Neural progenitor cell (in vitro differentiated cells): ENCODE measurements around the gene TMBIM6. TPM values are rescaled to one million over a fixed set of nuclear protein-coding genes. Genes with fewer than 3 reads are reported as not detected.

Experiments
- DNase-seq: peaks from one replicate; pipeline ENCODE4 v3.0.0-alpha.2; 2016; ENCODE audit warnings: low spot score
- H2AFZ ChIP-seq: fragments of 200-600 bp; sonication (generic); replicated peaks from 2 replicates; pipeline ENCODE4 v1.6.1; 2016; ENCODE audit warnings: antibody characterized with exemption
- H3F3A ChIP-seq: fragments of 200-600 bp; sonication (generic); 2 replicates; pipeline ENCODE4 v1.6.1; 2016; ENCODE audit warnings: antibody characterized with exemption, low read depth
- H3K27ac ChIP-seq: fragments of 200-600 bp; sonication (generic); 2 replicates; pipeline ENCODE4 v1.5.1; 2016; ENCODE audit warnings: mild to moderate bottlenecking
- H3K27me3 ChIP-seq: fragments of 200-600 bp; sonication (generic); 2 replicates; pipeline ENCODE4 v1.6.1; 2016; ENCODE audit warnings: mild to moderate bottlenecking, moderate library complexity
- H3K36me3 ChIP-seq: fragments of 200-600 bp; sonication (generic); 2 replicates; pipeline ENCODE4 v1.5.1; 2016
- H3K4me1 ChIP-seq: fragments of 200-600 bp; sonication (generic); 2 replicates; pipeline ENCODE4 v1.6.1; 2016; ENCODE audit warnings: mixed run types
- H3K4me2 ChIP-seq: fragments of 200-600 bp; sonication (generic); 2 replicates; pipeline ENCODE4 v1.6.1; 2016
- H3K4me3 ChIP-seq: fragments of 200-600 bp; sonication (generic); 2 replicates; pipeline ENCODE4 v1.5.1; 2016
- H3K79me2 ChIP-seq: fragments of 200-600 bp; sonication (generic); 2 replicates; pipeline ENCODE4 v1.6.1; 2016; ENCODE audit warnings: low read depth
- H3K9ac ChIP-seq: fragments of 200-600 bp; sonication (generic); 2 replicates; pipeline ENCODE4 v1.6.1; 2016
- H3K9me3 ChIP-seq: fragments of 200-600 bp; sonication (generic); 2 replicates; pipeline ENCODE4 v1.5.1; 2016; ENCODE audit warnings: low read depth
- H4K20me1 ChIP-seq: fragments of 200-600 bp; sonication (generic); 2 replicates; pipeline ENCODE4 v1.6.1; 2016; ENCODE audit warnings: low read depth
- H3K27ac Mint-ChIP-seq: 3 replicates; pipeline ENCODE4 v1.8.0; 2021; ENCODE audit warnings: mixed read lengths
- H3K27me3 Mint-ChIP-seq: 2 replicates; pipeline ENCODE4 v1.8.0; 2022; ENCODE audit warnings: low read depth, mild to moderate bottlenecking, inconsistent platforms, moderate library complexity, mixed read lengths; ENCODE audit not compliant: insufficient read depth
- H3K36me3 Mint-ChIP-seq: 3 replicates; pipeline ENCODE4 v1.8.0; 2021; ENCODE audit warnings: mixed read lengths
- H3K4me1 Mint-ChIP-seq: 3 replicates; pipeline ENCODE4 v1.8.0; 2021; ENCODE audit warnings: mixed read lengths
- H3K4me3 Mint-ChIP-seq: 3 replicates; pipeline ENCODE4 v1.8.0; 2021; ENCODE audit warnings: mild to moderate bottlenecking, moderate library complexity, mixed read lengths
- H3K9me3 Mint-ChIP-seq: 3 replicates; pipeline ENCODE4 v1.8.0; 2020; ENCODE audit warnings: mixed read lengths
- CTCF ChIP-seq: fragments of 200-600 bp; sonication (generic); IDR thresholded peaks from 2 replicates; pipeline ENCODE4 v1.5.1; 2017; ENCODE audit warnings: antibody characterized with exemption, mild to moderate bottlenecking
- EZH2 ChIP-seq: fragments of 200-600 bp; sonication (generic); IDR thresholded peaks from 2 replicates; pipeline ENCODE4 v1.6.1; 2017; ENCODE audit warnings: antibody characterized with exemption, mild to moderate bottlenecking, moderate library complexity
- EZH2phosphoT487 ChIP-seq: fragments of 200-600 bp; sonication (generic); IDR thresholded peaks from 2 replicates; pipeline ENCODE4 v1.6.1; 2017; ENCODE audit warnings: antibody characterized with exemption
- total RNA-seq: library from RNA; depleted of rRNA; stranded (reverse); fragments of >200 nt; gene quantifications from 2 replicates; pipeline ENCODE4 v1.2.3, GENCODE V29; 2015; ENCODE audit warnings: low replicate concordance

TMBIM6 gene
- total RNA-seq, 1 donor from 2014 or later, result 256 TPM

GRCh38 chr12:49789992-49790391 lies 48.6 kb downstream of the TMBIM6 start:
- H3F3A ChIP-seq, result no peaks in the 10 kb centered on the region
- no peaks in the 10 kb centered on the region for H4K20me1 ChIP-seq
- H3K4me2 ChIP-seq, result no peak overlapping the region
- Mint-ChIP-seq H3K4me1 (no peaks in the 10 kb centered on the region), H3K9me3 (no peaks in the 10 kb centered on the region), H3K27me3 (peaks cover 3% of the 10 kb centered on the region), H3K36me3 (peaks cover 6% of the 10 kb centered on the region), H3K27ac (no peak overlapping the region), H3K4me3 (no peak overlapping the region)
- H3K9ac ChIP-seq, result no peak overlapping the region
- no peak overlapping the region for H2AFZ ChIP-seq
- DNase-seq, result no peak
- TF ChIP-seq EZH2phosphoT487 (no peak), CTCF (no peak), EZH2 (no peak)
- H3K27ac ChIP-seq, result no peak overlapping the region
- no peaks in the 10 kb centered on the region for H3K27me3 ChIP-seq
- no peaks in the 10 kb centered on the region for H3K79me2 ChIP-seq
- no peak overlapping the region for H3K4me3 ChIP-seq
- peaks cover 5% of the 10 kb centered on the region for H3K36me3 ChIP-seq
- H3K4me1 ChIP-seq, result no peaks in the 10 kb centered on the region
- H3K9me3 ChIP-seq, result no peaks in the 10 kb centered on the region

GRCh38 chr12:49790741-49791555 lies 49.6 kb downstream of the TMBIM6 start:
- Mint-ChIP-seq H3K4me3 (peak overlapping the region; percentile 51), H3K27ac (no peak overlapping the region), H3K27me3 (peaks cover 5% of the 10 kb centered on the region), H3K4me1 (no peaks in the 10 kb centered on the region), H3K36me3 (peaks cover 6% of the 10 kb centered on the region), H3K9me3 (no peaks in the 10 kb centered on the region)
- no peaks in the 10 kb centered on the region for H3F3A ChIP-seq
- no peak overlapping the region for H2AFZ ChIP-seq
- no peak for TF ChIP-seq CTCF
- TF ChIP-seq EZH2phosphoT487, result no peak
- TF ChIP-seq EZH2, result no peak
- no peaks in the 10 kb centered on the region for H4K20me1 ChIP-seq
- no peaks in the 10 kb centered on the region for H3K4me1 ChIP-seq
- no peaks in the 10 kb centered on the region for H3K79me2 ChIP-seq
- DNase-seq, result no peak
- H3K4me3 ChIP-seq, result no peak overlapping the region
- H3K9me3 ChIP-seq, result no peaks in the 10 kb centered on the region
- no peak overlapping the region for H3K27ac ChIP-seq
- peaks cover 5% of the 10 kb centered on the region for H3K36me3 ChIP-seq
- no peaks in the 10 kb centered on the region for H3K27me3 ChIP-seq
- H3K4me2 ChIP-seq, result no peak overlapping the region
- no peak overlapping the region for H3K9ac ChIP-seq

- no peak for TF ChIP-seq EZH2
- TF ChIP-seq CTCF, result no peak
- TF ChIP-seq EZH2phosphoT487, result no peak
Measured at GRCh38 chr12:49791700-49792099, 50.3 kb downstream of the TMBIM6 start.

More at GRCh38 chr12:49791700-49792099, 50.3 kb downstream of the TMBIM6 start:
- Histone ChIP-seq H3K9me3 (no peaks in the 10 kb centered on the region), H3K36me3 (peaks cover 5% of the 10 kb centered on the region), H3K79me2 (no peaks in the 10 kb centered on the region), H3K27me3 (no peaks in the 10 kb centered on the region), H3K9ac (no peak overlapping the region), H3K4me1 (no peaks in the 10 kb centered on the region), H3K4me3 (no peak overlapping the region), H3K27ac (no peak overlapping the region), H3F3A (no peaks in the 10 kb centered on the region), H2AFZ (no peak overlapping the region), H4K20me1 (no peaks in the 10 kb centered on the region), H3K4me2 (no peak overlapping the region)
- H3K4me1 Mint-ChIP-seq, result no peaks in the 10 kb centered on the region
- H3K4me3 Mint-ChIP-seq, result no peak overlapping the region
- H3K27ac Mint-ChIP-seq, result no peak overlapping the region
- H3K9me3 Mint-ChIP-seq, result no peaks in the 10 kb centered on the region
- H3K27me3 Mint-ChIP-seq, result peaks cover 5% of the 10 kb centered on the region
- peaks cover 6% of the 10 kb centered on the region for H3K36me3 Mint-ChIP-seq
- no peak for DNase-seq
